Colonic mucosa (tissue), 4 donors: Measurements from ENCODE around the gene PDS5B. TPM values are rescaled to one million over a fixed set of nuclear protein-coding genes. Genes with fewer than 3 reads are reported as not detected.

ENCODE experiments used
- DNase-seq: peaks from one replicate; pipeline ENCODE4 v3.0.0-alpha.2; 2020
- H3K27ac ChIP-seq: fragments of 200-600 bp; one replicate; pipeline ENCODE4 v1.8.0; 2021
- H3K27me3 ChIP-seq: fragments of 200-600 bp; one replicate; pipeline ENCODE4 v1.8.0; 2021
- H3K36me3 ChIP-seq: fragments of 200-600 bp; one replicate; pipeline ENCODE4 v1.8.0; 2021
- H3K4me1 ChIP-seq: fragments of 200-600 bp; one replicate; pipeline ENCODE4 v1.8.0; 2021; ENCODE audit warnings: mild to moderate bottlenecking
- H3K4me3 ChIP-seq: fragments of 200-600 bp; one replicate; pipeline ENCODE4 v1.8.0; 2021
- H3K9ac ChIP-seq, 2 donors: one replicate each; pipeline ENCODE4 v1.7.0; 2013; ENCODE audit warnings: control low read depth in 2 of 2, low read depth in 2 of 2, low read length in 2 of 2
- H3K9me3 ChIP-seq: fragments of 200-600 bp; one replicate; pipeline ENCODE4 v1.8.0; 2021
- CTCF ChIP-seq: fragments of 200-600 bp; IDR thresholded peaks from one replicate; pipeline ENCODE4 v1.8.0; 2022; ENCODE audit warnings: antibody characterized with exemption, mild to moderate bottlenecking
- intact Hi-C: fragments of 100-400 bp; cut with DNase I; formaldehyde crosslinking; loops from one replicate; pipeline ENCODE4 v1.14.1; 2022
- total RNA-seq, 2 donors: library from RNA; stranded (reverse); fragmentation: NEBNext Ultra II Directional in 1 of 2; extraction: Animal tissue kit (Norgen Biotek cat#: 25700) in 1 of 2; gene quantifications; one replicate each; pipeline ENCODE4 v1.2.1, GENCODE V29; 2021
- donor health status: healthy.
- donor health status: DM: no; HTN: no; CAD: no.
- donor health status: DM: no; HTN: no; CAD: no.

PDS5B gene
- total RNA-seq, 2 donors from 2014 or later, result 34.0 to 37.0 TPM

GRCh38 chr13:32733690-32734089, 147.4 kb downstream of the PDS5B start:
- intact Hi-C loops, result no loop called here
- H3K27ac ChIP-seq, result no peak overlapping the region
- no peak for TF ChIP-seq CTCF

GRCh38 chr13:32734511-32734910, 148.3 kb downstream of the PDS5B start:
- Histone ChIP-seq H3K36me3 (no peaks in the 10 kb centered on the region), H3K27ac (no peak overlapping the region), H3K9me3 (no peaks in the 10 kb centered on the region), H3K27me3 (no peaks in the 10 kb centered on the region), H3K4me3 (no peak overlapping the region), H3K4me1 (peaks cover 4% of the 10 kb centered on the region), H3K9ac (no peak overlapping the region)
- intact Hi-C loops, result no loop called here
- no peak for TF ChIP-seq CTCF
- no peak for DNase-seq

More at GRCh38 chr13:32733690-32734089, 147.4 kb downstream of the PDS5B start:
- Histone ChIP-seq H3K9me3 (no peaks in the 10 kb centered on the region), H3K9ac (no peak overlapping the region), H3K4me3 (no peak overlapping the region), H3K4me1 (peaks cover 4% of the 10 kb centered on the region), H3K27me3 (no peaks in the 10 kb centered on the region), H3K36me3 (no peaks in the 10 kb centered on the region)
- no peak for DNase-seq

- intact Hi-C loops, result no loop called here
- peaks cover 4% of the 10 kb centered on the region for H3K4me1 ChIP-seq
- H3K27me3 ChIP-seq, result no peaks in the 10 kb centered on the region
- no peak for TF ChIP-seq CTCF
- H3K36me3 ChIP-seq, result no peaks in the 10 kb centered on the region
- no peak for DNase-seq
- no peak overlapping the region for H3K9ac ChIP-seq
- H3K9me3 ChIP-seq, result no peaks in the 10 kb centered on the region
- no peak overlapping the region for H3K4me3 ChIP-seq
- peak overlapping the region; percentile 76 for H3K27ac ChIP-seq
Observed at GRCh38 chr13:32735859-32736258, 149.6 kb downstream of the PDS5B start.

GRCh38 chr13:32736648-32737047, 150.4 kb downstream of the PDS5B start:
- peak overlapping the region; percentile 11 for H3K4me3 ChIP-seq

GRCh38 chr13:32737111-32737571, 150.9 kb downstream of the PDS5B start:
- H3K9me3 ChIP-seq, result no peaks in the 10 kb centered on the region
- peak overlapping the region; percentile 76 for H3K27ac ChIP-seq
- intact Hi-C loops, result no loop called here
- H3K9ac ChIP-seq, result peak overlapping the region in 1 of 2 donors; percentile 29
- no peak for DNase-seq
- H3K27me3 ChIP-seq, result no peaks in the 10 kb centered on the region
- no peak for TF ChIP-seq CTCF
- H3K4me3 ChIP-seq, result peak overlapping the region; percentile 11
- no peaks in the 10 kb centered on the region for H3K36me3 ChIP-seq
- H3K4me1 ChIP-seq, result peaks cover 4% of the 10 kb centered on the region

More at GRCh38 chr13:32736648-32737047, 150.4 kb downstream of the PDS5B start:
- H3K27me3 ChIP-seq, result no peaks in the 10 kb centered on the region
- H3K36me3 ChIP-seq, result no peaks in the 10 kb centered on the region
- no peak overlapping the region for H3K9ac ChIP-seq
- no peak for TF ChIP-seq CTCF
- H3K27ac ChIP-seq, result peak overlapping the region; percentile 76
- no peaks in the 10 kb centered on the region for H3K9me3 ChIP-seq
- H3K4me1 ChIP-seq, result peaks cover 4% of the 10 kb centered on the region
- intact Hi-C loops, result no loop called here
- DNase-seq, result no peak
